WTC11 (cell line): ENCODE results near the gene KISS1R. TPM values are rescaled to one million over a fixed set of nuclear protein-coding genes. Genes with fewer than 3 reads are reported as not detected.

Experiments used
- ATAC-seq: fragments of 200-7000 bp; cut with Tn5 transposase; 2 replicates; pipeline ENCODE4 v1.10.0; 2021; ENCODE audit warnings: mild to moderate bottlenecking, moderate library complexity
- CTCF ChIA-PET: fragments of 300-600 bp; sonication (Branson Sonifier 250); formaldehyde crosslinking; loops from one replicate; lab custom pipeline; 2021; ENCODE audit warnings: antibody characterized with exemption; lab: Charles Lee
- POLR2A ChIA-PET: fragments of 350-600 bp; sonication (Branson Sonifier 250); formaldehyde crosslinking; loops from one replicate; lab custom pipeline; 2021; ENCODE audit warnings: antibody characterized with exemption; lab: Charles Lee
- DNase-seq: peaks from one replicate; pipeline ENCODE4 v3.0.0; 2021; ENCODE audit warnings: low spot score
- H3K27ac Mint-ChIP-seq: 2 replicates; pipeline ENCODE4 v1.8.0; 2021; ENCODE audit warnings: mixed read lengths
- H3K27me3 Mint-ChIP-seq: 2 replicates; pipeline ENCODE4 v1.8.0; 2021; ENCODE audit warnings: low read depth, mild to moderate bottlenecking, moderate library complexity, mixed read lengths
- H3K36me3 Mint-ChIP-seq: 2 replicates; pipeline ENCODE4 v1.8.0; 2021; ENCODE audit warnings: mixed read lengths
- H3K4me1 Mint-ChIP-seq: 2 replicates; pipeline ENCODE4 v1.8.0; 2022; ENCODE audit warnings: mixed read lengths
- H3K4me3 Mint-ChIP-seq: 2 replicates; pipeline ENCODE4 v1.8.0; 2021; ENCODE audit warnings: mild to moderate bottlenecking, moderate library complexity, mixed read lengths
- H3K9me3 Mint-ChIP-seq: 2 replicates; pipeline ENCODE4 v1.8.0; 2021; ENCODE audit warnings: mixed read lengths
- CREB1 ChIP-seq: sonication (generic); formaldehyde crosslinking; IDR thresholded peaks from 2 replicates; pipeline ENCODE4 v1.8.0; 2023; ENCODE audit warnings: mild to moderate bottlenecking, missing genetic modification reagents
- FOXK1 ChIP-seq: sonication (generic); formaldehyde crosslinking; IDR thresholded peaks from 2 replicates; pipeline ENCODE4 v1.8.0; 2022; ENCODE audit warnings: mild to moderate bottlenecking, moderate library complexity, missing genetic modification reagents
- JUN ChIP-seq: sonication (generic); formaldehyde crosslinking; IDR thresholded peaks from 2 replicates; pipeline ENCODE4 v1.8.0; 2023; ENCODE audit warnings: mild to moderate bottlenecking, missing genetic modification reagents
- NFATC4 ChIP-seq: fragments of 250-450 bp; sonication (Bioruptor Pico); IDR thresholded peaks from 2 replicates; pipeline ENCODE4 v1.9.0; 2021; ENCODE audit warnings: mild to moderate bottlenecking
- NFE2L1 ChIP-seq: sonication (generic); formaldehyde crosslinking; IDR thresholded peaks from 2 replicates; pipeline ENCODE4 v1.8.1; 2023; ENCODE audit warnings: missing genetic modification reagents
- NR2C2 ChIP-seq: sonication (generic); formaldehyde crosslinking; IDR thresholded peaks from 2 replicates; pipeline ENCODE4 v1.8.0; 2022; ENCODE audit warnings: mild to moderate bottlenecking, missing genetic modification reagents
- OVOL2 ChIP-seq: fragments of 250-450 bp; sonication (Bioruptor Pico); IDR thresholded peaks from 2 replicates; pipeline ENCODE4 v1.9.0; 2021; ENCODE audit warnings: mild to moderate bottlenecking, borderline replicate concordance
- SOX15 ChIP-seq: fragments of 250-450 bp; sonication (Bioruptor Pico); IDR thresholded peaks from 2 replicates; pipeline ENCODE4 v1.9.0; 2021; ENCODE audit warnings: mild to moderate bottlenecking
- SP1 ChIP-seq: sonication (generic); formaldehyde crosslinking; conservative IDR thresholded peaks from 2 replicates; pipeline ENCODE4 v1.8.1; 2022; ENCODE audit warnings: missing genetic modification reagents
- TEAD4 ChIP-seq: sonication (generic); formaldehyde crosslinking; IDR thresholded peaks from 2 replicates; pipeline ENCODE4 v1.8.0; 2022; ENCODE audit warnings: mild to moderate bottlenecking, missing genetic modification reagents
- TP53 ChIP-seq: sonication (generic); formaldehyde crosslinking; IDR thresholded peaks from 2 replicates; pipeline ENCODE4 v1.8.1; 2023; ENCODE audit warnings: mild to moderate bottlenecking, missing genetic modification reagents
- ZNF121 ChIP-seq: sonication (generic); formaldehyde crosslinking; IDR thresholded peaks from 2 replicates; pipeline ENCODE4 v1.8.0; 2023; ENCODE audit warnings: missing genetic modification reagents
- ZNF416 ChIP-seq: fragments of 250-450 bp; sonication (Bioruptor Pico); IDR thresholded peaks from 2 replicates; pipeline ENCODE4 v1.9.0; 2021; ENCODE audit warnings: mild to moderate bottlenecking, inconsistent platforms
- ZNF671 ChIP-seq: fragments of 250-450 bp; sonication (Bioruptor Pico); IDR thresholded peaks from 2 replicates; pipeline ENCODE4 v1.8.0; 2021; ENCODE audit warnings: mild to moderate bottlenecking
- total RNA-seq: library from RNA; stranded (reverse); gene quantifications from 3 replicates; pipeline ENCODE4 v1.2.3, GENCODE V29; 2021
- TF ChIP-seq, protein P1 (sequence below): fragments of 250-450 bp; sonication (Bioruptor Pico); IDR thresholded peaks from 2 replicates; pipeline ENCODE4 v1.9.0; 2021; ENCODE audit warnings: mild to moderate bottlenecking
- TF ChIP-seq, protein P2 (sequence below): fragments of 200-600 bp; IDR thresholded peaks from 2 replicates; pipeline ENCODE4 v1.8.0; 2022; ENCODE audit warnings: antibody characterized with exemption
- TF ChIP-seq, protein P3 (sequence below): fragments of 250-450 bp; sonication (Bioruptor Pico); IDR thresholded peaks from 2 replicates; pipeline ENCODE4 v1.9.0; 2021; ENCODE audit warnings: mild to moderate bottlenecking, borderline replicate concordance
- TF ChIP-seq, protein P4 (sequence below): fragments of 250-450 bp; sonication (Bioruptor Pico); conservative IDR thresholded peaks from 2 replicates; pipeline ENCODE4 v1.9.0; 2021; ENCODE audit warnings: mild to moderate bottlenecking
- TF ChIP-seq, protein P5 (sequence below): sonication (generic); formaldehyde crosslinking; IDR thresholded peaks from 2 replicates; pipeline ENCODE4 v1.8.1; 2022; ENCODE audit warnings: low read depth, missing genetic modification reagents, borderline replicate concordance

Gene KISS1R
- total RNA-seq, 1 experiment from 2014 or later = 2.9 TPM

DNA sequence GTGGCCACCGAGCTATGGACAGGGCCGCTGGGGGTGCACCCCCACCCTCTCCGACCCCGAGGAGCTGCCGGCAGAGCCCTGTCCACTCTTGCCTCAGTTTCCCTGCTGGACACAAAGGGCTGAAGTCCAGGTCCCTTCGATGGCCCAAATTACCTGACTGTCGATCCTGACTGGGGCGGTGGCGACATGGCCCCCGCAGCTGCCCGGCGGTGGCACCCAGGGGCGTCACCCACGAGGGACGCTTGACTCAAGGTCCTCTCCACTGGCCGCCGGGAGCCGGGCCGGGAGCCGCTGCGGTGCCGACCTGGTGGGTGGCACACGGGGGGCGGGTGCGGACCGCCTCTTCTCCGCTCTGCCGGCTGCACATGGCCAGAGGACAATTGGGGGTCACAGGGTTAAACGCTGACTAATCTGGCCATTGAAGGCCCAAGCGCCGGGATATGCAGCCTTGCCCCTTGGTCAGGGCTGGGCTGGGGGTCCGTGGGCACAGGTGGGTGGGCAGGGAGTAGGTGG, 25.1 kb downstream of the KISS1R start:
- ChIA-PET POLR2A (no interaction called here), CTCF (no interaction called here)
- DNase-seq = no peak
- H3K4me1 Mint-ChIP-seq = no peaks in the 10 kb centered on the region
- H3K4me3 Mint-ChIP-seq = no peak overlapping the region
- no peak overlapping the region for H3K27ac Mint-ChIP-seq
- TF ChIP-seq, protein P1, sequence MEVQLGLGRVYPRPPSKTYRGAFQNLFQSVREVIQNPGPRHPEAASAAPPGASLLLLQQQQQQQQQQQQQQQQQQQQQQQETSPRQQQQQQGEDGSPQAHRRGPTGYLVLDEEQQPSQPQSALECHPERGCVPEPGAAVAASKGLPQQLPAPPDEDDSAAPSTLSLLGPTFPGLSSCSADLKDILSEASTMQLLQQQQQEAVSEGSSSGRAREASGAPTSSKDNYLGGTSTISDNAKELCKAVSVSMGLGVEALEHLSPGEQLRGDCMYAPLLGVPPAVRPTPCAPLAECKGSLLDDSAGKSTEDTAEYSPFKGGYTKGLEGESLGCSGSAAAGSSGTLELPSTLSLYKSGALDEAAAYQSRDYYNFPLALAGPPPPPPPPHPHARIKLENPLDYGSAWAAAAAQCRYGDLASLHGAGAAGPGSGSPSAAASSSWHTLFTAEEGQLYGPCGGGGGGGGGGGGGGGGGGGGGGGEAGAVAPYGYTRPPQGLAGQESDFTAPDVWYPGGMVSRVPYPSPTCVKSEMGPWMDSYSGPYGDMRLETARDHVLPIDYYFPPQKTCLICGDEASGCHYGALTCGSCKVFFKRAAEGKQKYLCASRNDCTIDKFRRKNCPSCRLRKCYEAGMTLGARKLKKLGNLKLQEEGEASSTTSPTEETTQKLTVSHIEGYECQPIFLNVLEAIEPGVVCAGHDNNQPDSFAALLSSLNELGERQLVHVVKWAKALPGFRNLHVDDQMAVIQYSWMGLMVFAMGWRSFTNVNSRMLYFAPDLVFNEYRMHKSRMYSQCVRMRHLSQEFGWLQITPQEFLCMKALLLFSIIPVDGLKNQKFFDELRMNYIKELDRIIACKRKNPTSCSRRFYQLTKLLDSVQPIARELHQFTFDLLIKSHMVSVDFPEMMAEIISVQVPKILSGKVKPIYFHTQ (CRISPR knock-in tag) = no peak
- TF ChIP-seq ZNF671 (CRISPR knock-in tag) (no peak), JUN (CRISPR knock-in tag) (no peak), OVOL2 (CRISPR knock-in tag) (no peak), NR2C2 (CRISPR knock-in tag) (no peak), FOXK1 (CRISPR knock-in tag) (no peak)
- TF ChIP-seq, protein P2, sequence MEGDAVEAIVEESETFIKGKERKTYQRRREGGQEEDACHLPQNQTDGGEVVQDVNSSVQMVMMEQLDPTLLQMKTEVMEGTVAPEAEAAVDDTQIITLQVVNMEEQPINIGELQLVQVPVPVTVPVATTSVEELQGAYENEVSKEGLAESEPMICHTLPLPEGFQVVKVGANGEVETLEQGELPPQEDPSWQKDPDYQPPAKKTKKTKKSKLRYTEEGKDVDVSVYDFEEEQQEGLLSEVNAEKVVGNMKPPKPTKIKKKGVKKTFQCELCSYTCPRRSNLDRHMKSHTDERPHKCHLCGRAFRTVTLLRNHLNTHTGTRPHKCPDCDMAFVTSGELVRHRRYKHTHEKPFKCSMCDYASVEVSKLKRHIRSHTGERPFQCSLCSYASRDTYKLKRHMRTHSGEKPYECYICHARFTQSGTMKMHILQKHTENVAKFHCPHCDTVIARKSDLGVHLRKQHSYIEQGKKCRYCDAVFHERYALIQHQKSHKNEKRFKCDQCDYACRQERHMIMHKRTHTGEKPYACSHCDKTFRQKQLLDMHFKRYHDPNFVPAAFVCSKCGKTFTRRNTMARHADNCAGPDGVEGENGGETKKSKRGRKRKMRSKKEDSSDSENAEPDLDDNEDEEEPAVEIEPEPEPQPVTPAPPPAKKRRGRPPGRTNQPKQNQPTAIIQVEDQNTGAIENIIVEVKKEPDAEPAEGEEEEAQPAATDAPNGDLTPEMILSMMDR = no peak
- ATAC-seq = no peak
- H3K9me3 Mint-ChIP-seq = no peaks in the 10 kb centered on the region
- no peaks in the 10 kb centered on the region for H3K27me3 Mint-ChIP-seq
- H3K36me3 Mint-ChIP-seq = peaks cover 35% of the 10 kb centered on the region

DNA sequence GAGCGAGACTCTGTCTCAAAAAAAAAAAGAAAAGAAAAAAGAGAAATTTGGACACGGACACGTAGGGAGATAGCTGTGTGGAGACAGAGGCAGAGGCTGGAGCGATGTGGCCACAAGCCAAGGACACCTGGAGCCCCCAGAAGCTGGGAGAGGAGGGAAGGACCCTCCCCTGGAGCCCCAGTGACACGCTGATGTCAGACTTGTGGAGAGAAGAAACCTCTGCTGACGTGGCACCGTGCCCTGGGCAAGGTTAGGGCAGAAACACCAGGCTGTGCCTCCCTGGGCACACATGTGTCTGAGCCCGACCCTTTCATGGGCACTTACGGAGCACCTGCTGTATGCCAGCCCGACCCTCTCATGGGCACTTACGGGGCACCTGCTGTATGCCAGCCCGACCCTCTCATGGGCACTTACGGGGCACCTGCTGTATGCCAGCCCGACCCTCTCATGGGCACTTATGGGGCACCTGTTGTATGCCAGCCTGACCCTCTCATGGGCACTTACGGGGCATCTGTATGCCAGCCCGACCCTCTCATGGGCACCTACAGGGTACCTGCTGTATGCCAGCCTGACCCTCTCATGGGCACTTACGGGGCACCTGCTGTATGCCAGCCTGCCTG, 26.5 kb downstream of the KISS1R start:
- no peaks in the 10 kb centered on the region for H3K4me1 Mint-ChIP-seq
- ATAC-seq (no peak), DNase-seq (no peak)
- H3K27me3 Mint-ChIP-seq = no peaks in the 10 kb centered on the region
- ChIA-PET POLR2A (no interaction called here), CTCF (interaction anchor here (0.8 kb wide), 1 partner anchor 14 kb away, joined by 3 read pairs; no protein-coding TSS in a partner anchor)
- no peak overlapping the region for H3K4me3 Mint-ChIP-seq
- no peaks in the 10 kb centered on the region for H3K9me3 Mint-ChIP-seq
- H3K36me3 Mint-ChIP-seq = peaks cover 29% of the 10 kb centered on the region
- H3K27ac Mint-ChIP-seq = no peak overlapping the region
- no peak for TF ChIP-seq ZNF121 (CRISPR knock-in tag)
- TF ChIP-seq, protein P3, sequence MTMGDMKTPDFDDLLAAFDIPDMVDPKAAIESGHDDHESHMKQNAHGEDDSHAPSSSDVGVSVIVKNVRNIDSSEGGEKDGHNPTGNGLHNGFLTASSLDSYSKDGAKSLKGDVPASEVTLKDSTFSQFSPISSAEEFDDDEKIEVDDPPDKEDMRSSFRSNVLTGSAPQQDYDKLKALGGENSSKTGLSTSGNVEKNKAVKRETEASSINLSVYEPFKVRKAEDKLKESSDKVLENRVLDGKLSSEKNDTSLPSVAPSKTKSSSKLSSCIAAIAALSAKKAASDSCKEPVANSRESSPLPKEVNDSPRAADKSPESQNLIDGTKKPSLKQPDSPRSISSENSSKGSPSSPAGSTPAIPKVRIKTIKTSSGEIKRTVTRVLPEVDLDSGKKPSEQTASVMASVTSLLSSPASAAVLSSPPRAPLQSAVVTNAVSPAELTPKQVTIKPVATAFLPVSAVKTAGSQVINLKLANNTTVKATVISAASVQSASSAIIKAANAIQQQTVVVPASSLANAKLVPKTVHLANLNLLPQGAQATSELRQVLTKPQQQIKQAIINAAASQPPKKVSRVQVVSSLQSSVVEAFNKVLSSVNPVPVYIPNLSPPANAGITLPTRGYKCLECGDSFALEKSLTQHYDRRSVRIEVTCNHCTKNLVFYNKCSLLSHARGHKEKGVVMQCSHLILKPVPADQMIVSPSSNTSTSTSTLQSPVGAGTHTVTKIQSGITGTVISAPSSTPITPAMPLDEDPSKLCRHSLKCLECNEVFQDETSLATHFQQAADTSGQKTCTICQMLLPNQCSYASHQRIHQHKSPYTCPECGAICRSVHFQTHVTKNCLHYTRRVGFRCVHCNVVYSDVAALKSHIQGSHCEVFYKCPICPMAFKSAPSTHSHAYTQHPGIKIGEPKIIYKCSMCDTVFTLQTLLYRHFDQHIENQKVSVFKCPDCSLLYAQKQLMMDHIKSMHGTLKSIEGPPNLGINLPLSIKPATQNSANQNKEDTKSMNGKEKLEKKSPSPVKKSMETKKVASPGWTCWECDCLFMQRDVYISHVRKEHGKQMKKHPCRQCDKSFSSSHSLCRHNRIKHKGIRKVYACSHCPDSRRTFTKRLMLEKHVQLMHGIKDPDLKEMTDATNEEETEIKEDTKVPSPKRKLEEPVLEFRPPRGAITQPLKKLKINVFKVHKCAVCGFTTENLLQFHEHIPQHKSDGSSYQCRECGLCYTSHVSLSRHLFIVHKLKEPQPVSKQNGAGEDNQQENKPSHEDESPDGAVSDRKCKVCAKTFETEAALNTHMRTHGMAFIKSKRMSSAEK (CRISPR knock-in tag) = no peak
- TF ChIP-seq, protein P4, sequence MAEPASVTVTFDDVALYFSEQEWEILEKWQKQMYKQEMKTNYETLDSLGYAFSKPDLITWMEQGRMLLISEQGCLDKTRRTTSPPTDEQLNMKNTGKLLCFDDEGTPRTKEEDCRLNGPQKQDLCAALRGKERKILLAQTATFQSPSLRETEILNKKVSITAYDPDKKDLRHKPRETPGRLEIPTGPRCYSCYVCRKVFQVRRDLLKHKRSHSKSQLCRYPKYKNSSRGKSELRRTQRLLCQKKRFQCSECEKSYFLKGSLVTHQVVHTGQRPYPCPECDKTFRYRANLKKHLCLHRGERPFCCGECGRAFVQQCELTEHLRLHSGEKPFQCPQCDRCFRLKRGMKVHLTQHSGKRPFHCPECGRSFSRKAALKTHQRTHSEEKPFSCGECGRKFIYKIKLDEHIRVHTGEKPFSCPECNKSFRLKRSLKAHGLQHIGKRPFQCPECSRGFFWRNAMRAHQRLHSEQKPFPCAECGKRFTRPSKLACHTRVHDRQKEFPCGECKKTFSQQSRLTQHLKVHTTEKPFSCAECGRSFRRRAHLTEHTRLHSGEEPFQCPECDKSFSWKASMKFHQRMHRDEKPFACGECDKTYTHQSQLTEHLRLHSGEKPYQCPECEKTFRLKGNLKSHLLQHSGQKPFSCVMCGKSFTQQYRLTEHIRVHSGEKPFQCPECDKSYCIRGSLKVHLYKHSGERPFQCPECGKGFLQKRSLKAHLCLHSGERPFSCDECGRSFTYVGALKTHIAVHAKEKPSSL (CRISPR knock-in tag) = no peak
- no peak for TF ChIP-seq NFE2L1
- TF ChIP-seq, protein P5, sequence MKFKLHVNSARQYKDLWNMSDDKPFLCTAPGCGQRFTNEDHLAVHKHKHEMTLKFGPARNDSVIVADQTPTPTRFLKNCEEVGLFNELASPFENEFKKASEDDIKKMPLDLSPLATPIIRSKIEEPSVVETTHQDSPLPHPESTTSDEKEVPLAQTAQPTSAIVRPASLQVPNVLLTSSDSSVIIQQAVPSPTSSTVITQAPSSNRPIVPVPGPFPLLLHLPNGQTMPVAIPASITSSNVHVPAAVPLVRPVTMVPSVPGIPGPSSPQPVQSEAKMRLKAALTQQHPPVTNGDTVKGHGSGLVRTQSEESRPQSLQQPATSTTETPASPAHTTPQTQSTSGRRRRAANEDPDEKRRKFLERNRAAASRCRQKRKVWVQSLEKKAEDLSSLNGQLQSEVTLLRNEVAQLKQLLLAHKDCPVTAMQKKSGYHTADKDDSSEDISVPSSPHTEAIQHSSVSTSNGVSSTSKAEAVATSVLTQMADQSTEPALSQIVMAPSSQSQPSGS (CRISPR knock-in tag) = no peak
- TF ChIP-seq NFATC4 (CRISPR knock-in tag) = no peak
- TF ChIP-seq, protein P2 = no peak
- TF ChIP-seq SP1 = no peak
- no peak for TF ChIP-seq TEAD4 (CRISPR knock-in tag)
- no peak for TF ChIP-seq TP53 (CRISPR knock-in tag)
- TF ChIP-seq ZNF416 (CRISPR knock-in tag) = no peak
- TF ChIP-seq CREB1 (CRISPR knock-in tag) = no peak
- no peak for TF ChIP-seq SOX15 (CRISPR knock-in tag)
